Measurements from ENCODE around the gene AKAP6. TPM values are rescaled to one million over a fixed set of nuclear protein-coding genes. Genes with fewer than 3 reads are reported as not detected.

Gene AKAP6
- total RNA-seq, 2 experiments from 2014 or later = 1.2 to 1.4 TPM

GRCh38 chr14:32349322-32349721 is 20.2 kb downstream of the AKAP6 start:
- Mint-ChIP-seq H3K27ac (no peak overlapping the region), H3K9me3 (no peaks in the 10 kb centered on the region), H3K27me3 (no peaks in the 10 kb centered on the region), H3K4me3 (no peak overlapping the region), H3K4me1 (ENCODE audit: low read depth) (no peaks in the 10 kb centered on the region), H3K36me3 (ENCODE audit: low read depth) (no peaks in the 10 kb centered on the region)
- TF ChIP-seq, protein P1, sequence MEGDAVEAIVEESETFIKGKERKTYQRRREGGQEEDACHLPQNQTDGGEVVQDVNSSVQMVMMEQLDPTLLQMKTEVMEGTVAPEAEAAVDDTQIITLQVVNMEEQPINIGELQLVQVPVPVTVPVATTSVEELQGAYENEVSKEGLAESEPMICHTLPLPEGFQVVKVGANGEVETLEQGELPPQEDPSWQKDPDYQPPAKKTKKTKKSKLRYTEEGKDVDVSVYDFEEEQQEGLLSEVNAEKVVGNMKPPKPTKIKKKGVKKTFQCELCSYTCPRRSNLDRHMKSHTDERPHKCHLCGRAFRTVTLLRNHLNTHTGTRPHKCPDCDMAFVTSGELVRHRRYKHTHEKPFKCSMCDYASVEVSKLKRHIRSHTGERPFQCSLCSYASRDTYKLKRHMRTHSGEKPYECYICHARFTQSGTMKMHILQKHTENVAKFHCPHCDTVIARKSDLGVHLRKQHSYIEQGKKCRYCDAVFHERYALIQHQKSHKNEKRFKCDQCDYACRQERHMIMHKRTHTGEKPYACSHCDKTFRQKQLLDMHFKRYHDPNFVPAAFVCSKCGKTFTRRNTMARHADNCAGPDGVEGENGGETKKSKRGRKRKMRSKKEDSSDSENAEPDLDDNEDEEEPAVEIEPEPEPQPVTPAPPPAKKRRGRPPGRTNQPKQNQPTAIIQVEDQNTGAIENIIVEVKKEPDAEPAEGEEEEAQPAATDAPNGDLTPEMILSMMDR (IDR thresholded peaks at IDR 0.05) = no peak
- CTCF ChIA-PET = no interaction called here
- intact Hi-C loops (cut with micrococcal nuclease) = no loop called here
- POLR2A ChIA-PET = no interaction called here
- no peak for DNase-seq
- no peak for ATAC-seq

DNA sequence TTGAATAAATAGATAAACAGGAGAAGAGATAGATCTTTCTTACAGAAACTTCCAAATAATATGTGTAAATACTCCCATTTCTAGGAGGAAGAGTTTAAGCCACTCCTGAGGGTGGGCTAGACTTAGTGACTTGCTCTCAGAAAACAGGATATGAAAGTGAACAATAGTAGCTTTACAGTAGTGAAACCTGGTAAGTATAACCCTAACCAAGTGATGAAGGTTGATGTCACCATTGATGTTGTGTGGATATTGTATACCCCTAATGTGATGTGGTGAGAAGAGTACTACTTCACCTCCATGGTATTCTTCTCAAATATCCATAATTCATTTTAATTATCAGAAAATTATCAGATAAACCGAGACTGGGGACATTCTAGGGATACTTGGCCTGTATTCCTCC is 20.9 kb downstream of the AKAP6 start:
- H3K36me3 Mint-ChIP-seq (ENCODE audit: low read depth) = no peaks in the 10 kb centered on the region
- H3K27ac Mint-ChIP-seq = no peak overlapping the region
- POLR2A ChIA-PET = no interaction called here
- H3K27me3 Mint-ChIP-seq = no peaks in the 10 kb centered on the region
- H3K9me3 Mint-ChIP-seq = no peaks in the 10 kb centered on the region
- H3K4me3 Mint-ChIP-seq = no peak overlapping the region
- TF ChIP-seq, protein P1 (IDR thresholded peaks at IDR 0.05) = no peak
- no peaks in the 10 kb centered on the region for H3K4me1 Mint-ChIP-seq (ENCODE audit: low read depth)
- ATAC-seq (no peak), DNase-seq (no peak)
- CTCF ChIA-PET = no interaction called here
- intact Hi-C loops (cut with micrococcal nuclease) = no loop called here

GRCh38 chr14:32352631-32353030 is 23.5 kb downstream of the AKAP6 start:
- Mint-ChIP-seq H3K36me3 (ENCODE audit: low read depth) (no peaks in the 10 kb centered on the region), H3K4me1 (ENCODE audit: low read depth) (no peaks in the 10 kb centered on the region), H3K9me3 (no peaks in the 10 kb centered on the region), H3K27me3 (no peaks in the 10 kb centered on the region), H3K27ac (no peak overlapping the region), H3K4me3 (no peak overlapping the region)
- ChIA-PET CTCF (no interaction called here), POLR2A (no interaction called here)
- intact Hi-C loops (cut with micrococcal nuclease) = no loop called here
- TF ChIP-seq, protein P1 (IDR thresholded peaks at IDR 0.05) = no peak
- ATAC-seq = no peak
- no peak for DNase-seq

GRCh38 chr14:32354716-32355115 is 25.6 kb downstream of the AKAP6 start:
- TF ChIP-seq, protein P1 (IDR thresholded peaks at IDR 0.05) = no peak

GRCh38 chr14:32358781-32359180 is 29.7 kb downstream of the AKAP6 start:
- ATAC-seq = no peak
- CTCF ChIA-PET = no interaction called here
- no peaks in the 10 kb centered on the region for H3K9me3 Mint-ChIP-seq
- H3K4me1 Mint-ChIP-seq (ENCODE audit: low read depth) = no peaks in the 10 kb centered on the region
- TF ChIP-seq, protein P1 (IDR thresholded peaks at IDR 0.05) = no peak
- POLR2A ChIA-PET = interaction anchor here (1.0 kb wide), 1 partner anchor 26 kb away, joined by 3 read pairs; no protein-coding TSS in a partner anchor
- H3K27me3 Mint-ChIP-seq = no peaks in the 10 kb centered on the region
- no peaks in the 10 kb centered on the region for H3K36me3 Mint-ChIP-seq (ENCODE audit: low read depth)
- no peak for DNase-seq
- H3K27ac Mint-ChIP-seq = no peak overlapping the region
- no peak overlapping the region for H3K4me3 Mint-ChIP-seq
- intact Hi-C loops (cut with micrococcal nuclease) = no loop called here

More at GRCh38 chr14:32354716-32355115, 25.6 kb downstream of the AKAP6 start:
- Mint-ChIP-seq H3K9me3 (no peaks in the 10 kb centered on the region), H3K4me3 (no peak overlapping the region), H3K4me1 (ENCODE audit: low read depth) (no peaks in the 10 kb centered on the region), H3K27ac (no peak overlapping the region), H3K36me3 (ENCODE audit: low read depth) (no peaks in the 10 kb centered on the region), H3K27me3 (no peaks in the 10 kb centered on the region)
- POLR2A ChIA-PET = no interaction called here
- DNase-seq (no peak), ATAC-seq (no peak)
- CTCF ChIA-PET = no interaction called here
- intact Hi-C loops (cut with micrococcal nuclease) = no loop called here
